PC-9 (cell line): ENCODE measurements around the gene AP3S1. TPM values are rescaled to one million over a fixed set of nuclear protein-coding genes. Genes with fewer than 3 reads are reported as not detected.

Experiments used
- Bru-seq: library from RNA; stranded (reverse); fragments of 400-500 nt; gene quantifications from one replicate; lab custom pipeline; 2021; lab: Mats Ljungman, UMichigan
- BruChase-seq, 2 experiments: library from RNA; stranded (reverse); fragments of 400-500 nt; gene quantifications; one replicate each; lab custom pipeline; 2021; lab: Mats Ljungman, UMichigan
- BruUV-seq: library from RNA; stranded (reverse); fragments of 400-500 nt; replicated peaks from 2 replicates; lab custom pipeline; 2021; lab: Mats Ljungman, UMichigan
- CTCF ChIA-PET: fragments of 300-600 bp; sonication (Branson Sonifier 250); formaldehyde crosslinking; loops from one replicate; lab custom pipeline; 2022; ENCODE audit warnings: antibody characterized with exemption; lab: Charles Lee
- POLR2A ChIA-PET: fragments of 300-600 bp; sonication (Branson Sonifier 250); formaldehyde crosslinking; loops from one replicate; lab custom pipeline; 2022; ENCODE audit warnings: antibody characterized with exemption; ENCODE audit not compliant: unreplicated experiment; lab: Charles Lee
- DNase-seq, 2 experiments: peaks; one replicate each; pipeline versions ENCODE4 v3.0.0 to v3.0.0-alpha.2; 2015 to 2022; ENCODE audit warnings: mixed read lengths in 1 of 2
- H2AFZ ChIP-seq: fragments of 200-600 bp; sonication (generic); 2 replicates; pipeline ENCODE4 v1.8.1; 2017; ENCODE audit warnings: antibody characterized with exemption
- H3F3A ChIP-seq: fragments of 200-600 bp; sonication (generic); 2 replicates; pipeline ENCODE4 v1.8.1; 2017; ENCODE audit warnings: antibody characterized with exemption, mild to moderate bottlenecking, low read depth; ENCODE audit not compliant: insufficient read depth
- H3K27ac ChIP-seq: fragments of 200-600 bp; sonication (generic); 2 replicates; pipeline ENCODE4 v1.6.1; 2016; ENCODE audit warnings: mixed run types
- H3K27me3 ChIP-seq: fragments of 200-600 bp; sonication (generic); 2 replicates; pipeline ENCODE4 v1.6.1; 2016; ENCODE audit warnings: low read depth, mixed run types; ENCODE audit not compliant: insufficient read depth
- H3K36me3 ChIP-seq: fragments of 200-600 bp; sonication (generic); 2 replicates; pipeline ENCODE4 v1.6.1; 2016; ENCODE audit warnings: low read depth, mixed run types
- H3K4me1 ChIP-seq: fragments of 200-600 bp; sonication (generic); replicated peaks from 2 replicates; pipeline ENCODE4 v1.6.1; 2016; ENCODE audit warnings: mixed run types; ENCODE audit not compliant: insufficient read depth
- H3K4me2 ChIP-seq: fragments of 200-600 bp; sonication (generic); 2 replicates; pipeline ENCODE4 v1.6.1; 2017; ENCODE audit warnings: mixed run types
- H3K4me3 ChIP-seq: fragments of 200-600 bp; sonication (generic); 2 replicates; pipeline ENCODE4 v1.6.1; 2016; ENCODE audit warnings: mixed run types
- H3K79me2 ChIP-seq: fragments of 200-600 bp; sonication (generic); 2 replicates; pipeline ENCODE4 v1.6.1; 2017; ENCODE audit warnings: low read depth, mixed run types
- H3K9me2 ChIP-seq: fragments of 200-600 bp; sonication (generic); 2 replicates; pipeline ENCODE4 v1.8.1; 2017; ENCODE audit warnings: mild to moderate bottlenecking; ENCODE audit not compliant: insufficient read depth
- H3K9me3 ChIP-seq: fragments of 200-600 bp; sonication (generic); 2 replicates; pipeline ENCODE4 v1.8.1; 2016; ENCODE audit warnings: low read depth; ENCODE audit not compliant: insufficient read depth
- H4K20me1 ChIP-seq: fragments of 200-600 bp; sonication (generic); 2 replicates; pipeline ENCODE4 v1.8.1; 2017; ENCODE audit not compliant: insufficient read depth
- EZH2 ChIP-seq: fragments of 200-600 bp; sonication (generic); IDR thresholded peaks from 2 replicates; pipeline ENCODE4 v1.8.0; 2017; ENCODE audit warnings: antibody characterized with exemption, low read depth
- intact Hi-C: fragments of 100-400 bp; cut with micrococcal nuclease; formaldehyde crosslinking; loops from one replicate; pipeline ENCODE4 v1.10.0; 2022; ENCODE audit not compliant: unreplicated experiment
- long read RNA-seq: library from polyadenylated mRNA; stranded (forward); transcript quantifications from one replicate; pipeline ENCODE4 v2.0.0, GENCODE V29; 2022
- total RNA-seq: library from RNA; stranded (reverse); gene quantifications from 2 replicates; pipeline ENCODE4 v1.2.3, GENCODE V29; 2021
- TF ChIP-seq, protein P1 (sequence below): fragments of 200-600 bp; sonication (generic); conservative IDR thresholded peaks from 2 replicates; pipeline ENCODE4 v1.6.1; 2017; ENCODE audit warnings: mixed run types, antibody characterized with exemption, mild to moderate bottlenecking, moderate library complexity

Gene AP3S1
- total RNA-seq (38.8 and 49.1 TPM in 2 replicates), Bru-seq, nascent RNA (percentile 72 among the genes with signal in this experiment), BruChase-seq, experiment 1, labeled RNA remaining after a 2-hour chase (percentile 76 among the genes with signal in this experiment), BruChase-seq, experiment 2, labeled RNA remaining after a 6-hour chase (percentile 56 among the genes with signal in this experiment)
- long read RNA-seq, transcript AP3S1-201 (6 exons, 1,730 nt): major isoform, 106 of 126 reads
- long read RNA-seq, partial matches to known transcripts: 1 of 126 reads
- long read RNA-seq, other reads (novel, unspliced or antisense): 18 of 126 reads

- Histone ChIP-seq H2AFZ (peak within 1 kb of the TSS; percentile 85), H3F3A (no peaks in the 10 kb centered on the region), H3K36me3 (peaks cover 14% of the 10 kb centered on the region), H3K27me3 (no peaks in the 10 kb centered on the region), H4K20me1 (peaks cover 20% of the 10 kb centered on the region), H3K4me2 (peak within 1 kb of the TSS; percentile 95), H3K9me3 (no peaks in the 10 kb centered on the region; the same call in 1 of the 2 replicates), H3K27ac (peak within 1 kb of the TSS; percentile 89), H3K4me3 (peak within 1 kb of the TSS; percentile 88), H3K79me2 (peaks cover 69% of the 10 kb centered on the region), H3K4me1 (peaks cover 35% of the 10 kb centered on the region), H3K9me2 (no peaks in the 10 kb centered on the region)
- POLR2A ChIA-PET: interaction anchor here (0.7 kb wide), 1 partner anchor 297 kb away, joined by 9 read pairs; no protein-coding TSS in a partner anchor
- TSS peak; percentile 46 for BruUV-seq
- CTCF ChIA-PET: no interaction called here
- DNase-seq: peak; percentile 81 to 89
- TF ChIP-seq EZH2: no peak
- TF ChIP-seq, protein P1, sequence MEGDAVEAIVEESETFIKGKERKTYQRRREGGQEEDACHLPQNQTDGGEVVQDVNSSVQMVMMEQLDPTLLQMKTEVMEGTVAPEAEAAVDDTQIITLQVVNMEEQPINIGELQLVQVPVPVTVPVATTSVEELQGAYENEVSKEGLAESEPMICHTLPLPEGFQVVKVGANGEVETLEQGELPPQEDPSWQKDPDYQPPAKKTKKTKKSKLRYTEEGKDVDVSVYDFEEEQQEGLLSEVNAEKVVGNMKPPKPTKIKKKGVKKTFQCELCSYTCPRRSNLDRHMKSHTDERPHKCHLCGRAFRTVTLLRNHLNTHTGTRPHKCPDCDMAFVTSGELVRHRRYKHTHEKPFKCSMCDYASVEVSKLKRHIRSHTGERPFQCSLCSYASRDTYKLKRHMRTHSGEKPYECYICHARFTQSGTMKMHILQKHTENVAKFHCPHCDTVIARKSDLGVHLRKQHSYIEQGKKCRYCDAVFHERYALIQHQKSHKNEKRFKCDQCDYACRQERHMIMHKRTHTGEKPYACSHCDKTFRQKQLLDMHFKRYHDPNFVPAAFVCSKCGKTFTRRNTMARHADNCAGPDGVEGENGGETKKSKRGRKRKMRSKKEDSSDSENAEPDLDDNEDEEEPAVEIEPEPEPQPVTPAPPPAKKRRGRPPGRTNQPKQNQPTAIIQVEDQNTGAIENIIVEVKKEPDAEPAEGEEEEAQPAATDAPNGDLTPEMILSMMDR: no peak; the same call in 1 of the 2 replicates
- intact Hi-C loops: loop anchor here (1.0 to 5.0 kb wide), 5 partner anchors 191 to 744 kb away; partner anchors contain the start of genes ARL14EPL and TMED7
Observed at GRCh38 chr5:115841382-115842088, at the start of gene AP3S1, which contains the start of gene ATG12. Gene AP3S1, plus strand, starts transcription at chr5:115841935. Its CDS starts 103 bp downstream, at chr5:115842038. Gene ATG12, minus strand, starts transcription at chr5:115841565. Its CDS starts 13 bp downstream, at chr5:115841552.

GRCh38 chr5:115795700-115796099 lies 46.0 kb upstream of the AP3S1 start:
- no TSS peak for BruUV-seq
- no peak overlapping the region for H2AFZ ChIP-seq
- no peak for DNase-seq
- no peaks in the 10 kb centered on the region for H3K9me2 ChIP-seq
- no peaks in the 10 kb centered on the region for H3F3A ChIP-seq
- no peaks in the 10 kb centered on the region for H3K9me3 ChIP-seq
- no peaks in the 10 kb centered on the region for H3K27me3 ChIP-seq
- intact Hi-C loops: no loop called here
- H3K36me3 ChIP-seq: no peaks in the 10 kb centered on the region
- ChIA-PET POLR2A (interaction anchor here (0.6 kb wide), 1 partner anchor 1765 kb away, joined by 3 read pairs; no protein-coding TSS in a partner anchor), CTCF (no interaction called here)
- no peak overlapping the region for H3K4me3 ChIP-seq
- H3K4me1 ChIP-seq: no peaks in the 10 kb centered on the region
- H4K20me1 ChIP-seq: no peaks in the 10 kb centered on the region
- TF ChIP-seq, protein P1: no peak
- no peak for TF ChIP-seq EZH2
- no peaks in the 10 kb centered on the region for H3K79me2 ChIP-seq
- H3K27ac ChIP-seq: no peak overlapping the region
- H3K4me2 ChIP-seq: no peak overlapping the region

- DNase-seq: no peak
- H3K27ac ChIP-seq: no peak overlapping the region
- H3K9me3 ChIP-seq: no peaks in the 10 kb centered on the region
- no TSS peak for BruUV-seq
- no peaks in the 10 kb centered on the region for H3K27me3 ChIP-seq
- H3K4me2 ChIP-seq: no peak overlapping the region
- H4K20me1 ChIP-seq: no peaks in the 10 kb centered on the region
- H3K36me3 ChIP-seq: no peaks in the 10 kb centered on the region
- no peak overlapping the region for H2AFZ ChIP-seq
- H3K4me1 ChIP-seq: no peaks in the 10 kb centered on the region
- TF ChIP-seq EZH2: no peak
- TF ChIP-seq, protein P1: no peak
- H3F3A ChIP-seq: no peaks in the 10 kb centered on the region
- ChIA-PET POLR2A (no interaction called here), CTCF (no interaction called here)
- H3K4me3 ChIP-seq: no peak overlapping the region
- intact Hi-C loops: no loop called here
- no peaks in the 10 kb centered on the region for H3K79me2 ChIP-seq
- no peaks in the 10 kb centered on the region for H3K9me2 ChIP-seq
Observed at GRCh38 chr5:115796656-115797055, 45.1 kb upstream of the AP3S1 start.
